ENCODE data around the gene MRC2.

- TF ChIP-seq POLR2A (IDR thresholded peaks at IDR 0.05): no peak
- TF ChIP-seq EP300 (IDR thresholded peaks at IDR 0.05): no peak
These were observed 3.8 kb downstream of the MRC2 start for GRCh38 chr17:62631086-62631935.
